Measurements from ENCODE around the gene MYH7.
"Not testable (repeated sequence)": the region's sequence is repeated elsewhere in the genome, so short reads cannot be mapped to it uniquely, and the experiment has no call there.

Gene MYH7

GRCh38 chr14:23406725-23407355 lies 28.6 kb downstream of the MYH7 start:
- no peak for DNase-seq

GRCh38 chr14:23406244-23406643 lies 29.2 kb downstream of the MYH7 start:
- no peak for DNase-seq

- DNase-seq, result no peak
Observed at GRCh38 chr14:23405516-23406025, 29.9 kb downstream of the MYH7 start.

GRCh38 chr14:23405096-23405495 lies 30.4 kb downstream of the MYH7 start:
- DNase-seq, result no peak

- DNase-seq, result no peak
Observed at GRCh38 chr14:23404331-23404900, 31.0 kb downstream of the MYH7 start.

GRCh38 chr14:23403908-23404307 lies 31.6 kb downstream of the MYH7 start:
- no peak for DNase-seq

GRCh38 chr14:23403139-23403438 lies 32.4 kb downstream of the MYH7 start:
- no peak for DNase-seq

GRCh38 chr14:23402296-23403138 lies 32.9 kb downstream of the MYH7 start:
- no peak for DNase-seq

- DNase-seq, result no peak
Observed at GRCh38 chr14:23401291-23401690, 34.2 kb downstream of the MYH7 start.

GRCh38 chr14:23400496-23401149 lies 34.8 kb downstream of the MYH7 start:
- DNase-seq, result not testable (repeated sequence)

- no peak for DNase-seq
Observed at GRCh38 chr14:23399591-23399990, 35.9 kb downstream of the MYH7 start.

GRCh38 chr14:23399136-23399535 lies 36.3 kb downstream of the MYH7 start:
- no peak for DNase-seq

- DNase-seq, result no peak
Observed at GRCh38 chr14:23398348-23398747, 37.1 kb downstream of the MYH7 start.

- DNase-seq, result no peak
Observed at GRCh38 chr14:23396781-23397407, 38.6 kb downstream of the MYH7 start.

- DNase-seq, result no peak
Observed at GRCh38 chr14:23396126-23396525, 39.3 kb downstream of the MYH7 start.

- no peak for DNase-seq
Observed at GRCh38 chr14:23392613-23393012, 42.8 kb downstream of the MYH7 start.

- DNase-seq, result not testable (repeated sequence)
Observed at GRCh38 chr14:23389871-23390270, 45.6 kb downstream of the MYH7 start.

- DNase-seq, result no peak
Observed at GRCh38 chr14:23389396-23389795, 46.1 kb downstream of the MYH7 start.

GRCh38 chr14:23388996-23389395 lies 46.5 kb downstream of the MYH7 start:
- DNase-seq, result no peak

GRCh38 chr14:23387916-23388882 lies 47.3 kb downstream of the MYH7 start:
- no peak for DNase-seq

- DNase-seq, result no peak
Observed at GRCh38 chr14:23386999-23387398, 48.5 kb downstream of the MYH7 start.

GRCh38 chr14:23386266-23386657 lies 49.2 kb downstream of the MYH7 start:
- not testable (repeated sequence) for DNase-seq
